Inferior parietal cortex (tissue), 1 donor: ENCODE results near the gene EIF1.
"Not testable (repeated sequence)": the region's sequence is repeated elsewhere in the genome, so short reads cannot be mapped to it uniquely, and the experiment has no call there.

Source experiments
- DNase-seq: peaks from one replicate; pipeline ENCODE4 v3.0.0-alpha.2; 2016; ENCODE audit errors: extremely low spot score

The EIF1 gene

GRCh38 chr17:41678907-41679739, 9.6 kb upstream of the EIF1 start:
- DNase-seq: peak; percentile 26

- DNase-seq: no peak
Observed at GRCh38 chr17:41679740-41680425, 8.8 kb upstream of the EIF1 start.

GRCh38 chr17:41680426-41681040, 8.2 kb upstream of the EIF1 start:
- peak; percentile 37 for DNase-seq

- no peak for DNase-seq
Observed at GRCh38 chr17:41681776-41682175, 6.9 kb upstream of the EIF1 start.

- no peak for DNase-seq
Observed at GRCh38 chr17:41682631-41683030, 6.1 kb upstream of the EIF1 start.

- DNase-seq: no peak
Observed at GRCh38 chr17:41683441-41684007, 5.2 kb upstream of the EIF1 start.

- DNase-seq: no peak
Observed at GRCh38 chr17:41684035-41684434, 4.7 kb upstream of the EIF1 start.

- DNase-seq: not testable (repeated sequence)
Observed at GRCh38 chr17:41685753-41686152, 2.9 kb upstream of the EIF1 start.

GRCh38 chr17:41686281-41686680, 2.4 kb upstream of the EIF1 start:
- DNase-seq: no peak

GRCh38 chr17:41687828-41688640, 651 bp upstream of the EIF1 start:
- peak; percentile 66 for DNase-seq

- peak; percentile 60 for DNase-seq
Observed at GRCh38 chr17:41689497-41690299, 1.0 kb downstream of the EIF1 start.

- no peak for DNase-seq
Observed at GRCh38 chr17:41690497-41690896, 1.8 kb downstream of the EIF1 start.

- no peak for DNase-seq
Observed at GRCh38 chr17:41691031-41691777, 2.5 kb downstream of the EIF1 start.

GRCh38 chr17:41692722-41693521, 4.2 kb downstream of the EIF1 start:
- no peak for DNase-seq

GRCh38 chr17:41695134-41695661, 6.5 kb downstream of the EIF1 start:
- DNase-seq: no peak

- peak; percentile 88 for DNase-seq
Observed at GRCh38 chr17:41695954-41696757, 7.5 kb downstream of the EIF1 start.

GRCh38 chr17:41697122-41697962, 8.7 kb downstream of the EIF1 start:
- no peak for DNase-seq
